HepG2 (cell line): ENCODE data around the gene STMN3. TPM values are rescaled to one million over a fixed set of nuclear protein-coding genes. Genes with fewer than 3 reads are reported as not detected.
A peak's percentile ranks its signal among the peaks of the same experiment; 100 is the strongest.

Experiments
- CAMTA2 ChIP-seq: sonication (generic); formaldehyde crosslinking; IDR thresholded peaks from 2 replicates; pipeline ENCODE4 v1.4.0; 2020; ENCODE audit warnings: mild to moderate bottlenecking, missing genetic modification reagents, borderline replicate concordance
- ETV5 ChIP-seq: IDR thresholded peaks from 2 replicates; pipeline ENCODE4 v1.6.1; 2018; ENCODE audit warnings: missing biosample characterization, missing genetic modification reagents, inconsistent platforms, borderline replicate concordance
- FOXK2 ChIP-seq: fragments of 450-650 bp; IDR thresholded peaks from 2 replicates; pipeline ENCODE4 v1.6.1; 2016
- HNF4A ChIP-seq: sonication (generic); formaldehyde crosslinking; IDR thresholded peaks from 2 replicates; pipeline ENCODE4 v1.4.0; 2020; ENCODE audit warnings: missing genetic modification reagents
- HOMEZ ChIP-seq: IDR thresholded peaks from 2 replicates; pipeline ENCODE4 v1.6.1; 2016; ENCODE audit warnings: low read depth
- PAF1 ChIP-seq: IDR thresholded peaks from 2 replicates; pipeline ENCODE4 v1.6.1; 2016; ENCODE audit warnings: missing genetic modification reagents, missing compliant biosample characterization
- PRDM15 ChIP-seq: sonication (generic); formaldehyde crosslinking; IDR thresholded peaks from 2 replicates; pipeline ENCODE4 v1.4.0; 2020; ENCODE audit warnings: missing genetic modification reagents
- REXO4 ChIP-seq: sonication (generic); formaldehyde crosslinking; IDR thresholded peaks from 2 replicates; pipeline ENCODE4 v1.8.0; 2022; ENCODE audit warnings: missing genetic modification reagents, mild to moderate bottlenecking, borderline replicate concordance
- RNF219 ChIP-seq: sonication (generic); formaldehyde crosslinking; IDR thresholded peaks from 2 replicates; pipeline ENCODE4 v1.5.0; 2020; ENCODE audit warnings: mild to moderate bottlenecking, missing genetic modification reagents
- SOX5 ChIP-seq: IDR thresholded peaks from 2 replicates; pipeline ENCODE4 v1.6.1; 2016; ENCODE audit warnings: borderline replicate concordance
- SP2 ChIP-seq: sonication (generic); formaldehyde crosslinking; IDR thresholded peaks from 2 replicates; pipeline ENCODE4 v1.5.1; 2020; ENCODE audit warnings: mild to moderate bottlenecking, missing genetic modification reagents
- SPEN ChIP-seq: sonication (generic); formaldehyde crosslinking; IDR thresholded peaks from 2 replicates; pipeline ENCODE4 v1.5.1; 2020; ENCODE audit warnings: low read depth, mild to moderate bottlenecking, missing genetic modification reagents
- ZBTB46 ChIP-seq: sonication (generic); formaldehyde crosslinking; IDR thresholded peaks from 2 replicates; pipeline ENCODE4 v1.4.0; 2020; ENCODE audit warnings: mild to moderate bottlenecking, missing genetic modification reagents, borderline replicate concordance
- ZNF574 ChIP-seq: sonication (generic); formaldehyde crosslinking; IDR thresholded peaks from 2 replicates; pipeline ENCODE4 v1.4.0; 2020; ENCODE audit warnings: missing genetic modification reagents
- ZNF597 ChIP-seq: sonication (generic); formaldehyde crosslinking; IDR thresholded peaks from 2 replicates; pipeline ENCODE4 v1.5.0; 2020; ENCODE audit warnings: missing genetic modification reagents
- polyA plus RNA-seq, 8 experiments: library from polyadenylated mRNA; depleted of rRNA in 3 of 8; stranded (reverse) in 7 of 8; unstranded in 1 of 8; fragments of >200 nt; fragmentation: Illumina TruSeq in 4 of 8; extraction: Trizol in 4 of 8; gene quantifications; 2 replicates each; pipeline versions ENCODE4 v1.2.1 to v1.2.3, GENCODE V29; 2011 to 2016; ENCODE audit warnings: low read depth in 4 of 8, missing spikeins in 1 of 8, mixed read lengths in 1 of 8; ENCODE audit not compliant: insufficient read depth in 1 of 8
- total RNA-seq, 5 experiments: library from RNA; depleted of rRNA; stranded (reverse); fragments of >200 nt; fragmentation: Illumina TruSeq; extraction: Trizol; gene quantifications; 2 replicates each; pipeline ENCODE4 v1.2.3, GENCODE V29; 2016; ENCODE audit warnings: low read depth in 1 of 5

STMN3 gene
- total and polyA plus RNA-seq, 2 of the 13 experiments (the other 11 are each of a cell fraction or from before 2014, with no cell fraction given), result 21.0 to 48.3 TPM

- TF ChIP-seq ZNF597 (CRISPR knock-in tag), result no peak
- TF ChIP-seq HOMEZ (CRISPR knock-in tag), result 0 out of 2 replicates have a peak, but pooled peaks have one; percentile 26
- TF ChIP-seq FOXK2, result 0 out of 2 replicates have a peak, but pooled peaks have one; percentile 18
- no peak for TF ChIP-seq REXO4 (CRISPR knock-in tag)
- TF ChIP-seq PAF1 (CRISPR knock-in tag), result no peak; the same call in 1 of the 2 replicates
- TF ChIP-seq SP2 (CRISPR knock-in tag), result no peak; the same call in 1 of the 2 replicates
- TF ChIP-seq HNF4A (CRISPR knock-in tag), result peak; percentile 80
- TF ChIP-seq ETV5 (CRISPR knock-in tag), result peak; percentile 79
- no peak for TF ChIP-seq PRDM15 (CRISPR knock-in tag)
- no peak for TF ChIP-seq CAMTA2
- TF ChIP-seq SPEN, result peak; percentile 90
- no peak; the same call in 1 of the 2 replicates for TF ChIP-seq ZBTB46
- peak; percentile 86 for TF ChIP-seq SOX5
- TF ChIP-seq RNF219 (CRISPR knock-in tag), result no peak; the same call in 1 of the 2 replicates
- peak; percentile 95 for TF ChIP-seq ZNF574 (CRISPR knock-in tag)
These were observed 24.8 kb downstream of the STMN3 start (continued) for GRCh38 chr20:63628246-63628975.
